Measurements from ENCODE around the gene PARD3B.

DNA sequence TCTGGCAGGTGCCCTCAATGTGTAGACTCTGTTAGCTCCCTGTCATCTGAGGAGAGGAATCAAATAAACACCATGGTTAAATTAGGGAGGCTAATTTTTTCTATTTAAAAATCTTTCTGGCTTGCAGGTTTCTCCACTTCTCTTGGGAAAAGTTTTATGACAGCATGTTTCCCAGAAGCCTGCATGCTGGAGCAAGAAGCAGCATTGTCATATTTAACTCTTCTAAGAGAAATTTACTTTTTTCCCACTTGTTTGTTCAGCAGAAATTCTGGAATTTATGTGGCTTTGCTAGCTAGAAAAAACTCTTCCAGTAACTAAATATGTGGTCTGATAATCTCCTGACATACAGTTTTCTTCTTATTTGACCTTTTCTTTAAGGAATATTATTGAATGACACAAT is 230.5 kb downstream of the PARD3B start:
- TF ChIP-seq, protein P1, sequence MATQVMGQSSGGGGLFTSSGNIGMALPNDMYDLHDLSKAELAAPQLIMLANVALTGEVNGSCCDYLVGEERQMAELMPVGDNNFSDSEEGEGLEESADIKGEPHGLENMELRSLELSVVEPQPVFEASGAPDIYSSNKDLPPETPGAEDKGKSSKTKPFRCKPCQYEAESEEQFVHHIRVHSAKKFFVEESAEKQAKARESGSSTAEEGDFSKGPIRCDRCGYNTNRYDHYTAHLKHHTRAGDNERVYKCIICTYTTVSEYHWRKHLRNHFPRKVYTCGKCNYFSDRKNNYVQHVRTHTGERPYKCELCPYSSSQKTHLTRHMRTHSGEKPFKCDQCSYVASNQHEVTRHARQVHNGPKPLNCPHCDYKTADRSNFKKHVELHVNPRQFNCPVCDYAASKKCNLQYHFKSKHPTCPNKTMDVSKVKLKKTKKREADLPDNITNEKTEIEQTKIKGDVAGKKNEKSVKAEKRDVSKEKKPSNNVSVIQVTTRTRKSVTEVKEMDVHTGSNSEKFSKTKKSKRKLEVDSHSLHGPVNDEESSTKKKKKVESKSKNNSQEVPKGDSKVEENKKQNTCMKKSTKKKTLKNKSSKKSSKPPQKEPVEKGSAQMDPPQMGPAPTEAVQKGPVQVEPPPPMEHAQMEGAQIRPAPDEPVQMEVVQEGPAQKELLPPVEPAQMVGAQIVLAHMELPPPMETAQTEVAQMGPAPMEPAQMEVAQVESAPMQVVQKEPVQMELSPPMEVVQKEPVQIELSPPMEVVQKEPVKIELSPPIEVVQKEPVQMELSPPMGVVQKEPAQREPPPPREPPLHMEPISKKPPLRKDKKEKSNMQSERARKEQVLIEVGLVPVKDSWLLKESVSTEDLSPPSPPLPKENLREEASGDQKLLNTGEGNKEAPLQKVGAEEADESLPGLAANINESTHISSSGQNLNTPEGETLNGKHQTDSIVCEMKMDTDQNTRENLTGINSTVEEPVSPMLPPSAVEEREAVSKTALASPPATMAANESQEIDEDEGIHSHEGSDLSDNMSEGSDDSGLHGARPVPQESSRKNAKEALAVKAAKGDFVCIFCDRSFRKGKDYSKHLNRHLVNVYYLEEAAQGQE (IDR thresholded peaks at IDR 0.05; ENCODE audit: unreplicated experiment), result no peak
- TF ChIP-seq, protein P2, sequence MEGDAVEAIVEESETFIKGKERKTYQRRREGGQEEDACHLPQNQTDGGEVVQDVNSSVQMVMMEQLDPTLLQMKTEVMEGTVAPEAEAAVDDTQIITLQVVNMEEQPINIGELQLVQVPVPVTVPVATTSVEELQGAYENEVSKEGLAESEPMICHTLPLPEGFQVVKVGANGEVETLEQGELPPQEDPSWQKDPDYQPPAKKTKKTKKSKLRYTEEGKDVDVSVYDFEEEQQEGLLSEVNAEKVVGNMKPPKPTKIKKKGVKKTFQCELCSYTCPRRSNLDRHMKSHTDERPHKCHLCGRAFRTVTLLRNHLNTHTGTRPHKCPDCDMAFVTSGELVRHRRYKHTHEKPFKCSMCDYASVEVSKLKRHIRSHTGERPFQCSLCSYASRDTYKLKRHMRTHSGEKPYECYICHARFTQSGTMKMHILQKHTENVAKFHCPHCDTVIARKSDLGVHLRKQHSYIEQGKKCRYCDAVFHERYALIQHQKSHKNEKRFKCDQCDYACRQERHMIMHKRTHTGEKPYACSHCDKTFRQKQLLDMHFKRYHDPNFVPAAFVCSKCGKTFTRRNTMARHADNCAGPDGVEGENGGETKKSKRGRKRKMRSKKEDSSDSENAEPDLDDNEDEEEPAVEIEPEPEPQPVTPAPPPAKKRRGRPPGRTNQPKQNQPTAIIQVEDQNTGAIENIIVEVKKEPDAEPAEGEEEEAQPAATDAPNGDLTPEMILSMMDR (conservative IDR thresholded peaks at IDR 0.05; ENCODE audit: low read depth in 2 of 2), result no peak
- TF ChIP-seq POLR2AphosphoS5 (IDR thresholded peaks at IDR 0.05; ENCODE audit: low read depth) (no peak), EZH2 (IDR thresholded peaks at IDR 0.05; ENCODE audit: low read depth, unreplicated experiment) (no peak)
